HS-27A (cell line): ENCODE measurements around the gene DGCR2.

Experiments
- DNase-seq: peaks from one replicate; pipeline ENCODE4 v3.0.0-alpha.2; 2012; ENCODE audit warnings: low read depth, missing footprints

DGCR2 gene

GRCh38 chr22:19146215-19146968 lies 24.2 kb upstream of the DGCR2 start:
- no peak for DNase-seq

- DNase-seq: no peak
Observed at GRCh38 chr22:19143967-19144400, 21.8 kb upstream of the DGCR2 start.

GRCh38 chr22:19143212-19143611 lies 21.0 kb upstream of the DGCR2 start:
- no peak for DNase-seq

GRCh38 chr22:19142394-19142793 lies 20.2 kb upstream of the DGCR2 start:
- DNase-seq: no peak

- no peak for DNase-seq
Observed at GRCh38 chr22:19139974-19140373, 17.8 kb upstream of the DGCR2 start.

- no peak for DNase-seq
Observed at GRCh38 chr22:19139001-19139356, 16.8 kb upstream of the DGCR2 start.

GRCh38 chr22:19138217-19139000 lies 16.2 kb upstream of the DGCR2 start:
- DNase-seq: no peak

- DNase-seq: no peak
Observed at GRCh38 chr22:19137384-19138216, 15.4 kb upstream of the DGCR2 start.

- no peak for DNase-seq
Observed at GRCh38 chr22:19136915-19137314, 14.7 kb upstream of the DGCR2 start.

- no peak for DNase-seq
Observed at GRCh38 chr22:19134874-19135273, 12.7 kb upstream of the DGCR2 start.

- DNase-seq: no peak
Observed at GRCh38 chr22:19134176-19134831, 12.1 kb upstream of the DGCR2 start.

- DNase-seq: no peak
Observed at GRCh38 chr22:19133561-19133960, 11.3 kb upstream of the DGCR2 start.

GRCh38 chr22:19132693-19133400 lies 10.6 kb upstream of the DGCR2 start:
- DNase-seq: no peak

- no peak for DNase-seq
Observed at GRCh38 chr22:19132153-19132552, 9.9 kb upstream of the DGCR2 start.

GRCh38 chr22:19131685-19132015 lies 9.4 kb upstream of the DGCR2 start:
- no peak for DNase-seq

GRCh38 chr22:19130959-19131684 lies 8.9 kb upstream of the DGCR2 start, which contains the start of gene TSSK2:
Gene TSSK2, plus strand, starts transcription at chr22:19131308. Its CDS starts 92 bp downstream, at chr22:19131400.
- DNase-seq: no peak

GRCh38 chr22:19129871-19130270 lies 7.7 kb upstream of the DGCR2 start:
- DNase-seq: no peak

GRCh38 chr22:19128946-19129727 lies 6.9 kb upstream of the DGCR2 start:
- no peak for DNase-seq

- no peak for DNase-seq
Observed at GRCh38 chr22:19128009-19128401, 5.8 kb upstream of the DGCR2 start.
